Osteoblast (primary cell): ENCODE data around the gene RNF44. TPM values are rescaled to one million over a fixed set of nuclear protein-coding genes. Genes with fewer than 3 reads are reported as not detected.

Source experiments
- DNase-seq: peaks from one replicate; pipeline ENCODE4 v3.0.0; 2011; ENCODE audit warnings: low spot score, mixed read lengths; ENCODE audit not compliant: insufficient read length; ENCODE audit errors: missing footprints
- H2AFZ ChIP-seq: 2 replicates; pipeline ENCODE4 v1.6.0; 2011; ENCODE audit warnings: mild to moderate bottlenecking, low read length
- H3K27ac ChIP-seq: 2 replicates; pipeline ENCODE4 v1.5.1; 2011; ENCODE audit warnings: mild to moderate bottlenecking, low read depth, low read length, moderate library complexity
- H3K27me3 ChIP-seq: 2 replicates; pipeline ENCODE4 v1.6.0; 2012; ENCODE audit warnings: mild to moderate bottlenecking, control low read depth, inconsistent platforms, low read length, moderate library complexity; ENCODE audit not compliant: insufficient read depth
- H3K36me3 ChIP-seq: 2 replicates; pipeline ENCODE4 v1.5.1; 2011; ENCODE audit warnings: mild to moderate bottlenecking, low read length, control low read depth, moderate library complexity; ENCODE audit not compliant: insufficient read depth
- H3K4me1 ChIP-seq: 2 replicates; pipeline ENCODE4 v1.5.1; 2011; ENCODE audit warnings: mild to moderate bottlenecking, low read length, control low read depth, moderate library complexity; ENCODE audit not compliant: insufficient read depth
- H3K4me2 ChIP-seq: 2 replicates; pipeline ENCODE4 v1.6.0; 2011; ENCODE audit warnings: mild to moderate bottlenecking, low read length; ENCODE audit not compliant: insufficient read depth
- H3K4me3 ChIP-seq: fragments of 200-600 bp; sonication (generic); 3 replicates; pipeline ENCODE4 v1.5.1; 2012; ENCODE audit warnings: mild to moderate bottlenecking, low read length, inconsistent platforms; ENCODE audit not compliant: insufficient read depth
- H3K79me2 ChIP-seq: 2 replicates; pipeline ENCODE4 v1.6.0; 2012; ENCODE audit warnings: mild to moderate bottlenecking, low read length, control low read depth, inconsistent platforms; ENCODE audit not compliant: insufficient read depth
- H3K9me3 ChIP-seq: 2 replicates; pipeline ENCODE4 v1.5.1; 2011; ENCODE audit warnings: low read depth, low read length, control low read depth
- H4K20me1 ChIP-seq: 2 replicates; pipeline ENCODE4 v1.6.0; 2012; ENCODE audit warnings: mild to moderate bottlenecking, low read length, control low read depth; ENCODE audit not compliant: insufficient read depth
- small RNA-seq: library from RNA; depleted of rRNA; stranded (forward); fragments of <200 nt; gene quantifications from one replicate; pipeline ENCODE3, GENCODE V24; 2012
- total RNA-seq: library from RNA; depleted of rRNA; stranded (reverse); fragments of >200 nt; gene quantifications from 2 replicates; pipeline ENCODE4 v1.2.3, GENCODE V29; 2012
- TF ChIP-seq, protein P1 (sequence below): IDR thresholded peaks from 2 replicates; pipeline ENCODE4 v1.5.1; 2011; ENCODE audit warnings: mild to moderate bottlenecking, low read depth, low read length, moderate library complexity; ENCODE audit errors: extremely low read depth

RNF44 gene
- total RNA-seq, 1 donor: 5.4 TPM

GRCh38 chr5:176485176-176485575 is 52.0 kb downstream of the RNF44 start:
- TF ChIP-seq, protein P1, sequence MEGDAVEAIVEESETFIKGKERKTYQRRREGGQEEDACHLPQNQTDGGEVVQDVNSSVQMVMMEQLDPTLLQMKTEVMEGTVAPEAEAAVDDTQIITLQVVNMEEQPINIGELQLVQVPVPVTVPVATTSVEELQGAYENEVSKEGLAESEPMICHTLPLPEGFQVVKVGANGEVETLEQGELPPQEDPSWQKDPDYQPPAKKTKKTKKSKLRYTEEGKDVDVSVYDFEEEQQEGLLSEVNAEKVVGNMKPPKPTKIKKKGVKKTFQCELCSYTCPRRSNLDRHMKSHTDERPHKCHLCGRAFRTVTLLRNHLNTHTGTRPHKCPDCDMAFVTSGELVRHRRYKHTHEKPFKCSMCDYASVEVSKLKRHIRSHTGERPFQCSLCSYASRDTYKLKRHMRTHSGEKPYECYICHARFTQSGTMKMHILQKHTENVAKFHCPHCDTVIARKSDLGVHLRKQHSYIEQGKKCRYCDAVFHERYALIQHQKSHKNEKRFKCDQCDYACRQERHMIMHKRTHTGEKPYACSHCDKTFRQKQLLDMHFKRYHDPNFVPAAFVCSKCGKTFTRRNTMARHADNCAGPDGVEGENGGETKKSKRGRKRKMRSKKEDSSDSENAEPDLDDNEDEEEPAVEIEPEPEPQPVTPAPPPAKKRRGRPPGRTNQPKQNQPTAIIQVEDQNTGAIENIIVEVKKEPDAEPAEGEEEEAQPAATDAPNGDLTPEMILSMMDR: no peak
- H3K36me3 ChIP-seq: peaks cover 54% of the 10 kb centered on the region
- no peak overlapping the region for H3K4me3 ChIP-seq
- no peak overlapping the region for H3K4me2 ChIP-seq
- H3K27ac ChIP-seq: no peak overlapping the region
- H3K9me3 ChIP-seq: no peaks in the 10 kb centered on the region
- H3K27me3 ChIP-seq: no peaks in the 10 kb centered on the region
- H4K20me1 ChIP-seq: no peaks in the 10 kb centered on the region
- no peak overlapping the region for H2AFZ ChIP-seq
- peaks cover 58% of the 10 kb centered on the region for H3K79me2 ChIP-seq
- no peak for DNase-seq
- peaks cover under 1% of the 10 kb centered on the region for H3K4me1 ChIP-seq

DNA sequence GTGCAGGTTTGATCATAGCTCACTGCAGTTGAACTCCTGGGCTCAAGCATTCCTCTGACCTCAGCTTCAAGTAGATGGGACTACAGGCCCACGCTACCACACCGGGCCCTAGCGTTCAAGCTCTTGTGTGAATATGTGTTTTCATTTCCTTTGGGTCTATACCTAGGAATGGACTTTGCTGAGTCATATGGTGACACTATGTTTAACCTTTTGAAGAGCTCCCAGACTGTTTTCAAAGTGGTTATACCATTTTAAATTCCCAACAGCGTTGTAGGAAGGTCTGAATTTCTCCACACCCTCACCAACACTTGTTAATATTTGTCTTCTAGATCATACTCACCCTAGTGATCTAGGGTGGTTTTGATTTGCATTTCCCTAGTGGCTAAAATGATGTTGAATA is 55.5 kb downstream of the RNF44 start:
- TF ChIP-seq, protein P1: no peak
- Histone ChIP-seq H3K9me3 (no peaks in the 10 kb centered on the region), H3K27ac (no peak overlapping the region), H2AFZ (no peak overlapping the region), H3K4me2 (no peak overlapping the region), H3K36me3 (peaks cover 46% of the 10 kb centered on the region), H3K79me2 (peaks cover 74% of the 10 kb centered on the region), H3K4me3 (no peak overlapping the region), H3K4me1 (no peaks in the 10 kb centered on the region), H3K27me3 (no peaks in the 10 kb centered on the region), H4K20me1 (peaks cover 11% of the 10 kb centered on the region)
- peak; percentile 27 for DNase-seq

Small RNAs within 50 kb of the gene (small RNA-seq; reads per million reads assigned to genes)
- gene RF00019: not detected
- gene RN7SL684P: not detected

Other genes starting within 250 kb of the RNF44 start
- 61.9 and 69.5 TPM in 2 replicates for gene KIAA1191, start 175.6 kb downstream of the RNF44 start, total RNA-seq
- 8.3 and 14.1 TPM in 2 replicates for gene ARL10, start 171.9 kb downstream of the RNF44 start, total RNA-seq
- gene NOP16, start 148.8 kb downstream of the RNF44 start, total RNA-seq: 7.1 and 8.0 TPM in 2 replicates
- 31.5 and 34.7 TPM in 2 replicates for gene HIGD2A, start 148.7 kb downstream of the RNF44 start, total RNA-seq
- gene CLTB, start 120.9 kb downstream of the RNF44 start, total RNA-seq: 61.3 and 63.0 TPM in 2 replicates
- gene FAF2, start 89.0 kb downstream of the RNF44 start, total RNA-seq: 40.2 and 42.4 TPM in 2 replicates
- under 0.01 TPM in 1 of 2 replicates, not detected in the other for gene CDHR2, start 11.9 kb upstream of the RNF44 start, total RNA-seq
- gene GPRIN1, start 72.8 kb upstream of the RNF44 start, total RNA-seq: 1.8 TPM in 2 replicates
- gene SNCB, start 93.1 kb upstream of the RNF44 start, total RNA-seq: not detected in 2 replicates
- not detected in 2 replicates for gene EIF4E1B, start 93.3 kb upstream of the RNF44 start, total RNA-seq
- gene TSPAN17, start 110.1 kb upstream of the RNF44 start, total RNA-seq: 26.1 and 33.6 TPM in 2 replicates